Activated gamma-delta T cell treated with anti-CD3 and anti-CD28 coated beads, Interleukin-2, amount 50 U/mL, for 16 hours (primary cell): Measurements from ENCODE around the gene TGFBR1.
"Not testable (repeated sequence)": the region's sequence is repeated elsewhere in the genome, so short reads cannot be mapped to it uniquely, and the experiment has no call there.

ENCODE experiments used
- DNase-seq: peaks from one replicate; pipeline ENCODE4 v3.0.0-alpha.2; 2020; ENCODE audit warnings: low read depth

TGFBR1 gene

DNA sequence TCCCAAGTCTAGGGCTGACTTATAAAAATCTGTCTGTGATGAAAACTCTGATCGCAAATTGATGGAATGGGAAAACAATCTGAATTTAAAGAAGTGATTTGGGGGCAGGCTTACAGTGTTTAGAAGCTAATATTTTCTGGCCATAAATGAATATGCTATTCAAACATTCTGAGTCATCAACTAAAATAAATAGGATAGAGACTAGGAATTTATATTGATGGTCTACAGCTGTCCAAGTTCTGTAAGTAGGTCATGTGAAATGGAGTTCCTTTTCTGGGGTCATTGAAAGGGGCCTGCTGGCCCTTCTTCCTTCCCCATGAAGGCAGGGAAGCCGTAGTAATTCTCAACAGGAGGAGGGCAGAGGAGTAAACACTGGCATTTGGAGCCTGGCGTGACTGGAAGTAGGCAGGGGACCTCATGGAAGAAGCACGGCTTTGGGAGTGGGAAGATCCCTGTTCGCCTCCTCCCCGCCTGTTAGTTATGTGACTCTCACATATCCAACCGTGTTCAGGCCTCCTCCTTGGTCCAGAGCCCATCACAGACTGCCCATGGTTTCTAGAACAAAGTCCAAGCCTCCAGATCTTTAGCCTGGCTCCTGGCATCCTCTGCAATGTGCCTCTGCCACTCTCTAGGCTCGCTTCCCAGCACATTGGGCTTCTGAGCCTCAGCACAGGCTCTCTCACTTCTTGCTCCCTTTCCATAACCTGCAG, 85.1 kb downstream of the TGFBR1 start:
- DNase-seq = no peak

GRCh38 chr9:99190597-99191283, 85.8 kb downstream of the TGFBR1 start:
- no peak for DNase-seq

- DNase-seq = no peak
Observed at GRCh38 chr9:99192786-99193465, 88.0 kb downstream of the TGFBR1 start.

DNA sequence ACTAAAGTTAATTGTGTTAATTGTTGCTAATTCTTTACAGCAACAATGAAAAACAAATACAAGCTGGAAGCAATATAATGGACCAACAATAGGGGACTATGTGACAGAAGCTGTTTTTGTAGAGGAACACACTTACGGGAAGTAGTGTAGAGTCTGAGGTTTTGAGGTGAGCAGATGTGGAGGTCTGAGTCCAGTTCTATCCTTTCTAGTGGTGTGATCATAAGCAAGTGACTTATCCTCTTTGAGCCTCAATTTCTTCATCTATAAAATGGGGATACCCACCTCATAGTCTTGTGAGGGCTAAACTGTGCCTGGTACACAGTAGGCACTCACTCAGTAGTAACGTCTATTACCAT, 88.5 kb downstream of the TGFBR1 start:
- no peak for DNase-seq

- not testable (repeated sequence) for DNase-seq
Observed at GRCh38 chr9:99196484-99196883, 91.6 kb downstream of the TGFBR1 start.

DNA sequence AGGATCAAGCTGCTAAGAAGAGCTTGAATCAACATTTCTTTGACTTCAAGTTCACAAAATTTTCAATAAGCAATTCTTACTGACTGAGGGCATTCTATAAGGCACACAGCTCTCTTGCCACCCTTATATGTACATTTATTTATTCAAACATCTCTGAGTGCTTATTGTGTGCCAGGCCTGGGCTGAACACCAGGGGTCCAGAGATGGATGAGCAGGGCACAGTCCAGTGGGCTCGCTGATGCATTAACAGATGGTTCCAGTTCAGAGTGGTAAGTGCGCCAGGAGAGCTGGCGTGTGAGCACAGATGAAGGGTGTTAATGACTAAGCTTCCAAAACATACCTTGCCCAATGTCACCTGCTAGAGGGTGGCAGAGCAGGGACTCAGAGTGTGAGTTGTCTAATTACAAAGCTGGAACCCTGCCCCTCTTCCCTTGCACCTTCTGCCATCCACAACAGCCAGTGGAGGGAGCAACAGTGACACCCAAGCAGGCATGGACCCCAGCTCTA, 92.3 kb downstream of the TGFBR1 start:
- DNase-seq = no peak

DNA sequence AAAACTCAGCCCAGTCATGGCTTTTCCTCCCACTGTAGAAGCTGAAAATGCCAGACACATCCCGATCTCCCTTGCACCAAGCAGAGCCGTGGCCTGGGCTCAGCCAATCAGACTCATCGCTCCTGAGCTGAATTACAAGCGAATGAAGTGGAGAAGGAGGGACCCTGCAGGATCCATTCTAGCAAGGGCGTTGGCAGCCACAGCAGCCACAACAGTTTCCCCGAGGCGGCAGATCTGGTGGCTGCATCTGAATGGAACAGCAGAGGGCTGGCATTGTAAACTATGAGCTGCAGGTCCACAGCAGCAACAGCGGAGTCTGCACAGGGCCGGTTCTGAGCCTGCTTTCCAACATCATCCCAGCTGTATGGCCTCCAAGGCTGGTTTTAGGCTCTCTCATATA, 93.1 kb downstream of the TGFBR1 start:
- DNase-seq = no peak

DNA sequence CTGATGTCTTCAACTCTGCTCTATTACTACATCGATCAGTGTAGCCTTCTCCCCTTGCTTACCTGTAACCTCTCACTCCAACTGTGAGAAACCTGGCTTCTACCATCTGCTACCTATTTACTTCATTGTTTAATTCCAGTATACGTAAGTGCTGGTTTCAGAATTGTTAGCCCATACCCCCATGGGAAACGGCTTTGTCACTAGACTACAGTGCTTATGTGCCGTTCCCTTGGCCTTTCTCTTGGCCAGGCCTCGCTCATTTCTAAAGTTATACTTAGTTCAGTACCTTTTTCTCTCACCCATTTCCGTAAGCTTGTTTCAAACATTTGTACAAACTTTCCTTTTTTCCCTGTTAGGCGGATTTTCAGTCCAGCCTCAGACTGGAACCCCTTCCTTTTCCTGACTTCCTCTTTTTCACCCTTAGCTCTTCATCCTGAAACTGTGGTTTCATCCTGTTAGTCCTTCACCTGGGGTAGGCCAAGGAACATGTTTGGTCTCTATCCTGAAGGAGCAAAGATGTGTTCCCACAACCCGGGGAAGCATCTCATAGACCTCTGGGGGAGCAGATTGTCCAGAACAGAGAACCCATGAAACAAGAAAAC, 95.1 kb downstream of the TGFBR1 start:
- DNase-seq = no peak

- DNase-seq = no peak
Observed at GRCh38 chr9:99201603-99202002, 96.7 kb downstream of the TGFBR1 start.
